Gastroesophageal sphincter (tissue), 3 donors: ENCODE results near the gene VWA3B.

ENCODE experiments used
- POLR2A ChIP-seq, 2 donors: fragments of 450-650 bp; IDR thresholded peaks; one replicate each; pipeline ENCODE4 v1.6.1; 2017; ENCODE audit warnings: antibody characterized with exemption in 2 of 2, mild to moderate bottlenecking in 2 of 2, moderate library complexity in 1 of 2
- POLR2AphosphoS5 ChIP-seq: sonication (generic); formaldehyde crosslinking; IDR thresholded peaks from one replicate; pipeline ENCODE4 v1.6.1; 2017; ENCODE audit warnings: antibody characterized with exemption
- TF ChIP-seq, protein P1 (sequence below), 4 experiments: fragments of 200-600 bp in 2 of 4; fragments of 450-650 bp in 2 of 4; sonication (generic) in 1 of 4; IDR thresholded peaks; one replicate each; pipeline ENCODE4 v1.5.1; 2017 to 2019; ENCODE audit warnings: antibody characterized with exemption in 4 of 4, mild to moderate bottlenecking in 2 of 4, moderate library complexity in 2 of 4

DNA sequence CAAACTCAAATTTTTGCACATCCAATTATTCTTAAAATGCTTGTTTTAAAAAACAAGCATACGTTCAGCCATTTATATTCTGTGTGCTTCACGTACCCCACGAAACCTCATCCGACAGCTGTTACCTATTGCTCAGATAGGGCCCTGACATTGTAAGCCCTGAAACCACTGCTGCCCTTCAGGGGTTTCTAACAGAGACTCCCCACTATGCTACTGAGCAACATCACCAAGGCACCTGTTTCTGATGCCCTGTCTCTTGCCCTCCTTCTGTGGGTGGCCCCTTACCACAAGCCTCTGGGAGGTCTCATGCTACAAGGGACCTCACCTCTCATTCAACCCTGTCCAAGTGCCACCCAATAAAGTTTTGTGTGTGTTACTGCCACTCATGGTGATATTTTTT, 240.8 kb downstream of the VWA3B start:
- TF ChIP-seq, protein P1, sequence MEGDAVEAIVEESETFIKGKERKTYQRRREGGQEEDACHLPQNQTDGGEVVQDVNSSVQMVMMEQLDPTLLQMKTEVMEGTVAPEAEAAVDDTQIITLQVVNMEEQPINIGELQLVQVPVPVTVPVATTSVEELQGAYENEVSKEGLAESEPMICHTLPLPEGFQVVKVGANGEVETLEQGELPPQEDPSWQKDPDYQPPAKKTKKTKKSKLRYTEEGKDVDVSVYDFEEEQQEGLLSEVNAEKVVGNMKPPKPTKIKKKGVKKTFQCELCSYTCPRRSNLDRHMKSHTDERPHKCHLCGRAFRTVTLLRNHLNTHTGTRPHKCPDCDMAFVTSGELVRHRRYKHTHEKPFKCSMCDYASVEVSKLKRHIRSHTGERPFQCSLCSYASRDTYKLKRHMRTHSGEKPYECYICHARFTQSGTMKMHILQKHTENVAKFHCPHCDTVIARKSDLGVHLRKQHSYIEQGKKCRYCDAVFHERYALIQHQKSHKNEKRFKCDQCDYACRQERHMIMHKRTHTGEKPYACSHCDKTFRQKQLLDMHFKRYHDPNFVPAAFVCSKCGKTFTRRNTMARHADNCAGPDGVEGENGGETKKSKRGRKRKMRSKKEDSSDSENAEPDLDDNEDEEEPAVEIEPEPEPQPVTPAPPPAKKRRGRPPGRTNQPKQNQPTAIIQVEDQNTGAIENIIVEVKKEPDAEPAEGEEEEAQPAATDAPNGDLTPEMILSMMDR (IDR thresholded peaks at IDR 0.05) = no peak
- TF ChIP-seq POLR2A (IDR thresholded peaks at IDR 0.05) (no peak), POLR2AphosphoS5 (no peak)
